Adipocyte (in vitro differentiated cells): Measurements from ENCODE around the gene NR2F1-AS1.
"Not testable (repeated sequence)": the region's sequence is repeated elsewhere in the genome, so short reads cannot be mapped to it uniquely, and the experiment has no call there.

Source experiments
- DNase-seq: peaks from one replicate; pipeline ENCODE4 v3.0.0-alpha.2; 2015; ENCODE audit warnings: low read depth
- H3K27me3 ChIP-seq: replicated peaks from 2 replicates; pipeline ENCODE4 v1.7.0; 2013; ENCODE audit warnings: mild to moderate bottlenecking, low read length, moderate library complexity; ENCODE audit not compliant: control insufficient read depth, insufficient read depth
- H3K36me3 ChIP-seq: 2 replicates; pipeline ENCODE4 v1.7.0; 2013; ENCODE audit warnings: low read length, mild to moderate bottlenecking, moderate library complexity; ENCODE audit not compliant: control insufficient read depth, insufficient read depth, severe bottlenecking
- H3K4me1 ChIP-seq: 2 replicates; pipeline ENCODE4 v1.7.0; 2013; ENCODE audit warnings: mild to moderate bottlenecking, low read length, moderate library complexity; ENCODE audit not compliant: control insufficient read depth, insufficient read depth
- H3K4me3 ChIP-seq: 2 replicates; pipeline ENCODE4 v1.7.0; 2013; ENCODE audit warnings: mild to moderate bottlenecking, low read length, moderate library complexity
- H3K9ac ChIP-seq: 2 replicates; pipeline ENCODE4 v1.7.0; 2013; ENCODE audit warnings: mild to moderate bottlenecking, low read length, moderate library complexity
- H3K9me3 ChIP-seq: 2 replicates; pipeline ENCODE4 v1.7.0; 2013; ENCODE audit warnings: mild to moderate bottlenecking, low read length, moderate library complexity; ENCODE audit not compliant: control insufficient read depth

The NR2F1-AS1 gene

GRCh38 chr5:93521815-93522214 is 59.2 kb downstream of the NR2F1-AS1 start:
- H3K9me3 ChIP-seq, DNase-seq: not testable (repeated sequence)
- H3K4me1 ChIP-seq, result peaks cover 10% of the 10 kb centered on the region

GRCh38 chr5:93519740-93520139 is 61.3 kb downstream of the NR2F1-AS1 start:
- Histone ChIP-seq H3K4me1 (peaks cover 10% of the 10 kb centered on the region), H3K27me3 (no peaks in the 10 kb centered on the region), H3K4me3 (no peak overlapping the region), H3K36me3 (peaks cover 6% of the 10 kb centered on the region), H3K9me3 (no peaks in the 10 kb centered on the region), H3K9ac (no peak overlapping the region)
- DNase-seq, result peak; percentile 44

More at GRCh38 chr5:93521815-93522214, 59.2 kb downstream of the NR2F1-AS1 start:
- H3K4me3 ChIP-seq, H3K9ac ChIP-seq, H3K27me3 ChIP-seq, H3K36me3 ChIP-seq: not testable (repeated sequence)

- Histone ChIP-seq H3K27me3 (no peaks in the 10 kb centered on the region), H3K4me1 (peaks cover 10% of the 10 kb centered on the region), H3K4me3 (no peak overlapping the region), H3K36me3 (peaks cover 1% of the 10 kb centered on the region), H3K9ac (no peak overlapping the region), H3K9me3 (no peaks in the 10 kb centered on the region)
- no peak for DNase-seq
Observed at GRCh38 chr5:93517828-93518227, 63.2 kb downstream of the NR2F1-AS1 start.

- DNase-seq, result no peak
- Histone ChIP-seq H3K4me1 (no peaks in the 10 kb centered on the region), H3K9me3 (no peaks in the 10 kb centered on the region)
Observed at GRCh38 chr5:93513298-93513697, 67.7 kb downstream of the NR2F1-AS1 start.

GRCh38 chr5:93512799-93513198 is 68.2 kb downstream of the NR2F1-AS1 start:
- Histone ChIP-seq H3K4me1 (no peaks in the 10 kb centered on the region), H3K36me3 (no peaks in the 10 kb centered on the region), H3K9ac (no peak overlapping the region), H3K4me3 (no peak overlapping the region), H3K27me3 (no peaks in the 10 kb centered on the region), H3K9me3 (no peaks in the 10 kb centered on the region)
- peak; percentile 52 for DNase-seq

More at GRCh38 chr5:93513298-93513697, 67.7 kb downstream of the NR2F1-AS1 start:
- Histone ChIP-seq H3K9ac (no peak overlapping the region), H3K27me3 (no peaks in the 10 kb centered on the region), H3K36me3 (no peaks in the 10 kb centered on the region), H3K4me3 (no peak overlapping the region)

DNA sequence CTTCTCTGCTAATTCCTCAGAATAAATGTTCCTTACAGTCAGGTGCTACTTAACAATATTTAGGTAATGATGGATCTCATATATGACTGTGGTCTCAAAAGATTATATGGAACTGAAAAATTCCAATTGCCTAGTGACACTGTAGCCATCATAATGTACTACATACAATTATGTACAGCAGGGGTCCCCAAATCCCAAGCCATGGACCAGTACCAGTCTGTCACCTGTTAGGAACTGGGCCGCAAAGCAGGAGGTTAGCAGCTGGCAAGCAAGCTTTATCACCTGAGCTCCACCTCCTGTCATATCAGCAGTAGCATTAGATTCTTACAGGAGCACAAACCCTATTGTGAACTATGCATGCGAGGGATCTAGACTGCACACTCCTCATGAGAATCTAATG is 69.6 kb downstream of the NR2F1-AS1 start:
- Histone ChIP-seq H3K9me3 (no peaks in the 10 kb centered on the region), H3K4me1 (no peaks in the 10 kb centered on the region), H3K9ac (no peak overlapping the region), H3K27me3 (no peaks in the 10 kb centered on the region), H3K36me3 (no peaks in the 10 kb centered on the region), H3K4me3 (no peak overlapping the region)
- DNase-seq, result no peak

GRCh38 chr5:93510626-93511380 is 70.2 kb downstream of the NR2F1-AS1 start:
- DNase-seq, result no peak
- Histone ChIP-seq H3K9me3 (no peaks in the 10 kb centered on the region), H3K27me3 (no peaks in the 10 kb centered on the region), H3K9ac (no peak overlapping the region), H3K4me1 (no peaks in the 10 kb centered on the region), H3K36me3 (no peaks in the 10 kb centered on the region), H3K4me3 (no peak overlapping the region)

DNA sequence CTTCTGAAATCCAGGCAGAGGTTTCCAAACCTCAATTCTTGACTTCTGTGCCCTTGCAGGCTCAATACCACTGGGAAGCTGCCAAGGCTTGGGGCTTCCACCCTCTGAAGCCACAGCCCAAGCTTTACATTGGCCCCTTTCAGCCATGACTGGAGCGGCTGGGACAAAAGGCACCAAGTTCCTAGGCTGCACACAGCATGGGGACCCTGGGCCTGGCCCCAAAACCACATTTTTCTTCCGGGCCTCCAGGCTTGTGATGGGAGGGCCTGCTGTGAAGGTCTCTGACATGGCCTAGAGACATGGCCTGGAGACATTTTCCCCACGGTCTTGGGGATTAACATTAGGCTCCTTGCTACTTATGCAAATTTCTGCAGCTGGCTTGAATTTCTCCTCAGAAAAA is 75.5 kb downstream of the NR2F1-AS1 start:
- not testable (repeated sequence) for H3K9me3 ChIP-seq, H3K9ac ChIP-seq, H3K4me3 ChIP-seq, H3K4me1 ChIP-seq, H3K27me3 ChIP-seq, H3K36me3 ChIP-seq
- DNase-seq, result peak; percentile 6

GRCh38 chr5:93503598-93504067 is 77.4 kb downstream of the NR2F1-AS1 start:
- H3K27me3 ChIP-seq, result no peaks in the 10 kb centered on the region
- DNase-seq, result peak; percentile 85
- no peak overlapping the region for H3K9ac ChIP-seq
- no peaks in the 10 kb centered on the region for H3K36me3 ChIP-seq
- no peak overlapping the region for H3K4me3 ChIP-seq
- no peaks in the 10 kb centered on the region for H3K9me3 ChIP-seq
- H3K4me1 ChIP-seq, result peaks cover 8% of the 10 kb centered on the region

- H3K9ac ChIP-seq, result no peak overlapping the region
- DNase-seq, result peak; percentile 15
- H3K36me3 ChIP-seq, result peaks cover 10% of the 10 kb centered on the region
- no peaks in the 10 kb centered on the region for H3K4me1 ChIP-seq
- no peak overlapping the region for H3K4me3 ChIP-seq
- H3K27me3 ChIP-seq, result no peaks in the 10 kb centered on the region
- no peaks in the 10 kb centered on the region for H3K9me3 ChIP-seq
Observed at GRCh38 chr5:93497096-93497495, 83.9 kb downstream of the NR2F1-AS1 start.

DNA sequence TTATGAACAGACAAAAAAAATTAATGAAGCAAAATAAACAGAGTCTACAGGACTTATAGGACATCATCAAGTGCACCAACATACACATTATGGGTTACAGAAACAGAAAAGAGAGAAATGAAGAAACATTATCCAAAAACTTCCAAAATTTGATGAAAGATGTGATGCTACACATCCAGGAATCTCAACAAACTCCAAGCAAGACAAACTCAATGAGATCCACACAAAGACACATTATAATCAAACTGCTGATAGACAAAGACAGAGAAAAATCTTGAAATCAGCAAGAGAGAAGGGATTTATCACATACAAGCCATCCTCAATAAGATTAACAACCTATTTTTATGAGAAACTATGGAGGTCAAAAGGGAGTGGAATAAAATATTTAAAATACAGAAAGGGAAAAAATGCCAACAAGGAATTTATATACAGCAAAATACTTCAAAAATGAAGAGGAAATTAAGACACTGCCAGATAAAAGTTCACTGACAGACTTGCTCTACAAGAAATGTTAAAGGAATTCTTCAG is 101.0 kb downstream of the NR2F1-AS1 start:
- H3K4me1 ChIP-seq, result no peaks in the 10 kb centered on the region
- peak overlapping the region; percentile 27 for H3K4me3 ChIP-seq
- H3K9ac ChIP-seq, result no peak overlapping the region
- H3K36me3 ChIP-seq, result no peaks in the 10 kb centered on the region
- DNase-seq, result no peak
- no peaks in the 10 kb centered on the region for H3K27me3 ChIP-seq
- H3K9me3 ChIP-seq, result peaks cover 25% of the 10 kb centered on the region
